Measurements from ENCODE around the gene TSPAN12.

Gene TSPAN12

DNA sequence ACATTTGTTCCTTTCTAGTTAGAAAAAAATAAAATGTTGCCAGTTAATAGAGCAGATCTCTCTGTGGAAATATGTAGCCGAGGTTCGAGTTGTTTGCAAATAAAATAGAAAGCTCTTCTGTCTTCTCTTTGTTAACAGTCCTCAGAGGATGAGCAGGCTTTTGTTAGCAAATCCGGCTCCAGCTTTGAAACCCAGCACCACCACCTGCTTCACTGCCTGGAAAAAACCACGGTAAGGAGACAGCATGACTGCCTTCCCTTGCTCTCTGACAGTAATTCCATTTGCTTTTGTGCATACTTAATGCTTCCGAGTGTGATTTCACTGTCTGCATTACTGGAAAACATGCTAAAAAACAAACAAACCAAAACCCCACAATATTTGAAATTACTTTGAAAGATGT, 115.6 kb downstream of the TSPAN12 start:
- no peak for DNase-seq (ENCODE audit: low read depth)

DNA sequence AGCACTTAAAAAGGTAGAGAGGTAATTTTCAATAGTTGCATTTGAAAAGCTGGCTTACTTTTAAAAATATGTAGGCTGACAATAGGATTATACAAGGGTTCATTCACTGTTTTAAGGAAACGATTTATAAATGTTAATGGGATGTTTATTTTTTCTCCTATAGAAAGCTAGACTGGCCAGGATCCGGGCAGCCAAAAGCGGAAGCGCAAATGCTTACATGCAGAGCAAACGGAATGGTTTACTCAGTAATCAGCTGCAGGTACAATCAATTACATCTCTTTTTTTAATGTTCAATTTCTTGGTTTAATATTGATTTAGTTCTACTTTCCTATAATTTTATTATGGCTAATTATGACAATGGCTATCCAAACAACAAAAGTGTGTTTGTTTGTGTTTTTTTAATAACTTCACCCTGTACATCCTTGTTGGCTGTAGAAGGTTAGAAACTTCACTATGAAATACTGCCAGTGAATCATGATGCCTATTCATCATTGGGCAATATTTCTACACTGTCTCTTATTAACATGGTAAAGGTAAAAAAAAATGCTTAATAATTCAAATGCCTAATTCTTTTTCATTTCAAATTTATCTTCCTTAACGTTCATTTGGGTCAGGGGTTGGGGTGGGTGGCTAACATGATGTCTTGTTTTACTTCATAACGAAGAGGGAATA, 116.4 kb downstream of the TSPAN12 start:
- no peak for DNase-seq (ENCODE audit: low read depth)

DNA sequence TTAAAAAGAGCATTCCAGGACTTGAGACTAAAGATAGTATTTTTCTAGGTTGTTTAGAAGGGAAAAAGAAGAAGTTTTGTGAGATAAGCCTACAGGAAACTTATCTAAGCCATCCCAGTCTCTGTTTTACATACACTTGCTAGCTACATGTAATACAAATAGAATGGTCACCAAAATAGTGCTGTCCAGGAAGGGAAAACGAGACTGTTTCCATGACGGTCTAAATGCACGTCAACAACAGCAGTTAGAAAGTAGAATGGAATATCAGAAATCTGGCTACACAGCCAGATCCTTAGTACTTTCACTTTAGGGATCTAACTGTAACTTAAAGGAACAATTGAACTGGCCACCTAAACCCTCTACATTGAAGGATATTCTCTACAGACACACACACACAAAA, 117.6 kb downstream of the TSPAN12 start:
- DNase-seq (ENCODE audit: low read depth): no peak

DNA sequence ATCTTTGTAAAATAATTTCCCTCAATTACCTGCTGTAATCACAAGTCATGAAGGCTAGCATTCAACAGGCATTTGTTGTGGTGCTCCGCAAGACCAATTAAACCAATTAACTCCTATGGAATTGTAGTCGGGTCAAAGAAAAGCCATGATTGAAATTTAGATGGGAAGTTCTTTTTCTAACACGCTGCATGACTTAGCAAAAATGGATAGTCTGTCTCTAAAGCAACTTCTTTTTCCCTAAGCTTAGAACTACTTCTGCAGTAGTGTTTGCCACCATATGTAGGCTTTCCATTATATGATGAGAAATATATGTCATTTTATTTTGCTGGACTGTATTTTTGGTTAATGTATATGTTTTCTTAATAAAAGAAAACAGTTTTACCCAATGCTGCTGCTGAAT, 119.1 kb downstream of the TSPAN12 start:
- DNase-seq (ENCODE audit: low read depth): no peak
